Left ventricle myocardium inferior (tissue), 1 donor: ENCODE measurements around the gene POU2F1. TPM values are rescaled to one million over a fixed set of nuclear protein-coding genes. Genes with fewer than 3 reads are reported as not detected.
A peak's percentile ranks its signal among the peaks of the same experiment; 100 is the strongest.

Experiments used
- DNase-seq: peaks from one replicate; pipeline ENCODE4 v3.0.0-alpha.2; 2020
- H3K27ac ChIP-seq: fragments of 200-600 bp; replicated peaks from 2 replicates; pipeline ENCODE4 v1.8.0; 2021
- H3K27me3 ChIP-seq: fragments of 200-600 bp; 2 replicates; pipeline ENCODE4 v1.8.0; 2021; ENCODE audit warnings: low read depth
- H3K36me3 ChIP-seq: fragments of 200-600 bp; 2 replicates; pipeline ENCODE4 v1.8.0; 2021
- H3K4me1 ChIP-seq: fragments of 200-600 bp; 2 replicates; pipeline ENCODE4 v1.8.0; 2021
- H3K4me3 ChIP-seq: fragments of 200-600 bp; 2 replicates; pipeline ENCODE4 v1.8.0; 2021; ENCODE audit warnings: mild to moderate bottlenecking, moderate library complexity
- H3K9me3 ChIP-seq: fragments of 200-600 bp; replicated peaks from 2 replicates; pipeline ENCODE4 v1.8.0; 2021
- CTCF ChIP-seq: fragments of 200-600 bp; IDR thresholded peaks from 2 replicates; pipeline ENCODE4 v1.8.0; 2021; ENCODE audit warnings: antibody characterized with exemption, mild to moderate bottlenecking, borderline replicate concordance
- intact Hi-C: fragments of 100-400 bp; cut with micrococcal nuclease; formaldehyde crosslinking; loops from one replicate; pipeline ENCODE4 v1.11.0; 2022
- total RNA-seq: library from RNA; stranded (reverse); fragmentation: NEBNext Ultra II Directional; extraction: Animal tissue kit (Norgen Biotek cat#: 25700); gene quantifications from one replicate; pipeline ENCODE4 v1.2.1, GENCODE V29; 2021
- donor health status: DM: no; HTN: yes; CAD: no; lungs with severe emphysema.

Gene POU2F1
- total RNA-seq, 1 donor from 2014 or later, result 7.5 TPM

GRCh38 chr1:167427848-167428247, 207.2 kb downstream of the POU2F1 start:
- no peak for TF ChIP-seq CTCF
- no peak for DNase-seq
- H3K27me3 ChIP-seq, result no peaks in the 10 kb centered on the region
- H3K27ac ChIP-seq, result peak overlapping the region; percentile 2
- intact Hi-C loops, result no loop called here
- H3K9me3 ChIP-seq, result no peaks in the 10 kb centered on the region
- peaks cover 27% of the 10 kb centered on the region for H3K4me1 ChIP-seq
- no peak overlapping the region for H3K4me3 ChIP-seq
- H3K36me3 ChIP-seq, result peaks cover 6% of the 10 kb centered on the region

- Histone ChIP-seq H3K4me3 (no peak overlapping the region), H3K36me3 (peaks cover 6% of the 10 kb centered on the region), H3K27me3 (no peaks in the 10 kb centered on the region), H3K27ac (peak overlapping the region; percentile 2), H3K4me1 (peaks cover 27% of the 10 kb centered on the region), H3K9me3 (no peaks in the 10 kb centered on the region)
- intact Hi-C loops, result no loop called here
- no peak for TF ChIP-seq CTCF
- no peak for DNase-seq
Observed at GRCh38 chr1:167428395-167428794, 207.7 kb downstream of the POU2F1 start.

DNA sequence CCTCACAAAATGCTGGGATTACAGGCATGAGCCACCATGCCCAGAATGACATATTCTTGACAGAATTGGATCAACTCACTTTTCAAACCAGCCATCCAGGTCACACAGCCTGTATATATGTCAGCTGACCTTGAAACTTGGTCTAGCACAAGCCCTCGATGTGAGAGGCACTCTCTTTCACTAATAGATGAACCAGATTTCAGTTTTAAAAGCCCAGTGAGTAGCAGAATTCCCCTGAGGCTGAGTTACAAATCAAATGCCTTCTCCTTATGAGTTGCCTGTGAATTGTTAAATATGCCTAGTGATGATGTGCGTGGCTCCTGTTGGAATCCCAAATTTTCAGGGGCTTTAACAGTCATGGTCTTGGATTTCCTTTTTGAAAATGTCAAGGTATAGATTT, 208.9 kb downstream of the POU2F1 start:
- intact Hi-C loops, result no loop called here
- H3K36me3 ChIP-seq, result peaks cover under 1% of the 10 kb centered on the region
- no peaks in the 10 kb centered on the region for H3K27me3 ChIP-seq
- H3K4me1 ChIP-seq, result peaks cover 27% of the 10 kb centered on the region
- H3K27ac ChIP-seq, result no peak overlapping the region
- no peak for TF ChIP-seq CTCF
- DNase-seq, result no peak
- no peaks in the 10 kb centered on the region for H3K9me3 ChIP-seq
- H3K4me3 ChIP-seq, result no peak overlapping the region

- intact Hi-C loops, result no loop called here
- no peak for DNase-seq
- Histone ChIP-seq H3K4me1 (peaks cover 27% of the 10 kb centered on the region), H3K9me3 (no peaks in the 10 kb centered on the region), H3K27me3 (no peaks in the 10 kb centered on the region), H3K36me3 (no peaks in the 10 kb centered on the region), H3K27ac (no peak overlapping the region), H3K4me3 (no peak overlapping the region)
- TF ChIP-seq CTCF, result no peak
Observed at GRCh38 chr1:167430134-167430848, 209.6 kb downstream of the POU2F1 start.

GRCh38 chr1:167430849-167431242, 210.2 kb downstream of the POU2F1 start:
- H3K4me3 ChIP-seq, result no peak overlapping the region
- H3K4me1 ChIP-seq, result peaks cover 27% of the 10 kb centered on the region
- H3K36me3 ChIP-seq, result no peaks in the 10 kb centered on the region
- intact Hi-C loops, result no loop called here
- no peaks in the 10 kb centered on the region for H3K27me3 ChIP-seq
- DNase-seq, result no peak
- no peak for TF ChIP-seq CTCF
- no peak overlapping the region for H3K27ac ChIP-seq
- no peaks in the 10 kb centered on the region for H3K9me3 ChIP-seq
